H1 (cell line): Measurements from ENCODE around the gene LCN15.
"Not testable (repeated sequence)": the region's sequence is repeated elsewhere in the genome, so short reads cannot be mapped to it uniquely, and the experiment has no call there.

ENCODE experiments used
- CTCF ChIP-seq, 3 experiments: IDR thresholded peaks; 1 replicate in 2 of 3; 2 replicates in 1 of 3; pipeline versions ENCODE4 v1.5.1 to v1.6.1; 2011; ENCODE audit warnings: low read length in 3 of 3, mild to moderate bottlenecking in 3 of 3, inconsistent platforms in 2 of 3, low read depth in 1 of 3, moderate library complexity in 1 of 3; ENCODE audit not compliant: insufficient read depth in 1 of 3; ENCODE audit errors: control extremely low read depth in 1 of 3
- EP300 ChIP-seq, 2 experiments: IDR thresholded peaks; 1 replicate in 1 of 2; 2 replicates in 1 of 2; pipeline ENCODE4 v1.6.1; 2011 to 2012; ENCODE audit warnings: low read depth in 2 of 2, low read length in 2 of 2, mild to moderate bottlenecking in 2 of 2, borderline replicate concordance in 1 of 2, inconsistent platforms in 1 of 2, moderate library complexity in 1 of 2
- NRF1 ChIP-seq: IDR thresholded peaks from 2 replicates; pipeline ENCODE4 v1.6.1; 2011; ENCODE audit warnings: mild to moderate bottlenecking, low read depth, low read length, improper control_type of control experiment
- POLR2A ChIP-seq, 2 experiments: IDR thresholded peaks; 1 replicate in 1 of 2; 2 replicates in 1 of 2; pipeline ENCODE4 v1.6.1; 2011; ENCODE audit warnings: low read depth in 2 of 2, low read length in 2 of 2, mild to moderate bottlenecking in 2 of 2; ENCODE audit errors: control extremely low read depth in 1 of 2

- TF ChIP-seq CTCF (IDR thresholded peaks at IDR 0.05; ENCODE audit: control extremely low read depth in 1 of 3, insufficient read depth in 1 of 3, low read depth in 1 of 3, low read length in 3 of 3); POLR2A (IDR thresholded peaks at IDR 0.05; ENCODE audit: control extremely low read depth in 1 of 2, low read depth in 2 of 2, low read length in 2 of 2); EP300 (IDR thresholded peaks at IDR 0.05; ENCODE audit: borderline replicate concordance in 1 of 2, low read depth in 2 of 2, low read length in 2 of 2); NRF1: not testable (repeated sequence)
Observed at GRCh38 chr9:136785565-136786355, 21.4 kb upstream of the LCN15 start.
